Activated gamma-delta T cell (primary cell): Measurements from ENCODE around the gene CDK4.

Experiments used
- DNase-seq: peaks from one replicate; lab custom pipeline; 2025; lab: John Stamatoyannopoulos, UW

Gene CDK4

DNA sequence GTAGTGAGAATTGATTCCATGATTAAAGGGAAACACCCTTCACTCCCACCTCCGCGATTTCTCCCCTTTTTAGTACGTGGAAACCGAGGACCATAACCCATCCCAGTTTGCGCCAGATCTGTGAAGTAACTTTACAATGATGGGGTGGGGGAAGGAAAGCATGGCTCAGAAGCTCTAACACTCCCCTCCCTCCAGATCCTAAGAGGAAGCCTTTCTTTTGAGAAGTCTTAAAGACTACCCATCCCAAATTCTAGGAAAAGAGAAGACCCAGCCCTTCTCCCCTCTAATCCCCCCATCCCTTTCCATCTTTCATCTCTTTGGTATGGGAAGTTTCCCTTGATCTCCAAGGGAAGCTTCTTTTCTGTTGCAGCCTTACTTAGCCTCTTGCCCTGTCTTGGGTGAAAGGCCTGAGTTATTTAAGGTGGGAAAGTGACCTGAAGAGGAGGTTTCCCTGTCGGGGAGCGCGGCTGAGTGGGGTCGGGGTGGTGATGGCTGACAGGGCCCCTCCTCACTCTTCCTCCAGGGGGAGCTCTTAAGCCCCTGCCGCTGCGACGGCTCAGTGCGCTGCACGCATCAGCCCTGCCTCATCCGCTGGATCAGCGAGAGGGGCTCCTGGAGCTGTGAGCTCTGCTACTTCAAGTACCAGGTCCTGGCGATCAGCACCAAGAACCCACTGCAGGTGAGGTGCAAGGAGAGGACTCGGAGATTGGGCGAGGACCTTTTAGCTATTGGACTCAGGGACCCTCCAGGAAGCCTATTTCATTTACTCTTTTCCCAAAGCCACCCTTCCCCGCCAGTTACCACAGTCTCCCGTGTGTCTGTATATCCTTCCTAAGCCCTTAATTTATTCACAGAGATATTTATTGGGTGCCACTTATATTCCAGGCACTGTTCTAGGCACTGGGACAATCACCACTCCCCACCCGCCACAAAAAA, 4.6 kb upstream of the CDK4 start:
- DNase-seq: no peak

DNA sequence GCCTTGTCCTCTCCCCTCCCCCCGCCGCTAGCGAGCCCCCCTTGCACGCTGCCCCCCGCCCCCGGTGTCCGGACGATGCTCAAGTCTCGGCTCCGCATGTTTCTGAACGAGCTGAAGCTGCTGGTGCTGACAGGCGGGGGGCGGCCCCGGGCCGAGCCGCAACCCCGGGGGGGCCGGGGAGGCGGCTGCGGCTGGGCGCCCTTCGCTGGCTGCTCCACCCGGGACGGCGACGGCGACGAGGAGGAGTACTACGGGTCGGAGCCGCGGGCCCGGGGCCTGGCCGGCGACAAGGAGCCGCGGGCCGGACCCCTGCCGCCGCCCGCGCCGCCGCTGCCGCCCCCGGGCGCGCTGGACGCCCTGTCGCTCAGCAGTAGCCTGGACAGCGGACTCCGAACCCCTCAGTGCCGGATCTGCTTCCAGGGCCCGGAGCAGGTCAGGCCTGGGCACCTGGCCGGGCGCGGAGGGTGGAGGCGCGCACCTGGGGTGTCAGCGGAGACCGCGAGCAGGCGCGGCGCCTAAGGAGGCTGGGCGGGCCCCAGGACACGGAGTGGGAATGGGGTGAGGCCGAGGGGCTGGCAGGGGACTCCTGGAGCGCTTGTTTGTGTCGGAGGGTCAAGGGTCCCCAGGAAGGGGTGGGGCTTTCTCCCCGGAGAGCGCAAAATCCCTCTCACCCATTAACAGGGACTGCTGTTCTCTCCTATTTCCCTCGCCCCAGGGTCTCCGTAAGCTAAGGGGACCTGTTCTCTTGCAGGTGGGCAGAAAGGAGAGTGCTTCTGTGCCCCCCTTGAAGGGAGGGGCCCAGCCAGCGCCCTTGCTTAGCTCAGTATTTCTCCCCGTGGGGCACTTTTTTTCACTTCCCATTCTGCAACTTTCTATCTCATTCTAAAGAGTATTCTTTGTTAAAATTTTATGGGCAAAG, 3.6 kb upstream of the CDK4 start:
- peak; percentile 44 for DNase-seq

DNA sequence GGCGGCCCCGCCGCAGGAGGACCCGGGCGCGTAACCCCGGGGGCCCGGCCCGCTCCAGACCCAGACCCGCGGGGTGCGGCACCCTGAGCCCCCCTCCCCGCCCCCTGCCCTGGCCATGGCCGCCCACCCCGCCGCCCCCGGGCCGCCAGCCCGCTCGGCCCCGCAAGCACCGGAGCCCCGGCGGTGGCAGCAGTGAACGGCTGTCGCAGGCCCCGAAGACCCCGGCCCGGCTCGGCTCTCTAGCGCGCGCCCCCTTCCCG, 3.0 kb upstream of the CDK4 start:
- no peak for DNase-seq

DNA sequence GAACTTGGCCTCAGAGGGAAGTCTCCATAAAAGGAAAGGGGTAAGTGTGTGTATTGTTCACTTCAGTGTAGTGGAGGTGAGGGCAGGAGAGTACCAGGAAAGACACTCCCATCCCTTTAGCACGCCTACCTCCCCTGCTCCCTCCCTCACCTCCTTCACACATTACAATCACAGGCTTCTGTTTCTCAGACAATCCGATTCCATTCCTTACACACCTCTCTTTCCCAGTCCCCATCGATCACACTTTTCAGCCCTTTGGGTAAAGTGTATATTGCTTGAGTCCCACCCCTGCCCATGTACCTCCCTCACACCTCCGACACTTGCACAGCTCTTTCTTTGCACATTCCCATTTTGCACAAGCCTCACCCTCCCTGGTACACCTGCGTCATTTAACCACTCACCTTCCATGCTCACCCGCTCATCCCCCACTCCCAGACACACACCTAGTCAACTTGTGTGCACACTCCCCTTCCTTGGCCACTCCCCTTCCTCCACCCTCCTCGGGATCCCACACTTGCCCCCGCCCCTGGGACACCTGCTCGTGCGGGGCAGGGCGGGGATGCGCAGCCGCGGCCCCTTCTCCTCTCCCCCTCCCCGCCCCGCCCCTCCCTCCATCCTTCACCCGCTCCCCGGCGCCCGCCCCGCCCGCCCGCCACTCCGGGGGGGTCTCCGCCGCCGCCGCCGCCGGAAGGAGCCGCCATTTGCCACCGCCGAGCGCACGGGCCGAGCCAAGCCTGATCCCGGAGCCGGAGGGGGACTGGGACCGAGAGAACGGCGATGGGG, 2.5 kb upstream of the CDK4 start, which contains the start of gene MARCHF9:
Gene MARCHF9, plus strand, starts transcription at position 693 of the 783 bp plus-strand sequence. CDS start 426 bp downstream, outside the sequence.
- peak; percentile 59 for DNase-seq

DNA sequence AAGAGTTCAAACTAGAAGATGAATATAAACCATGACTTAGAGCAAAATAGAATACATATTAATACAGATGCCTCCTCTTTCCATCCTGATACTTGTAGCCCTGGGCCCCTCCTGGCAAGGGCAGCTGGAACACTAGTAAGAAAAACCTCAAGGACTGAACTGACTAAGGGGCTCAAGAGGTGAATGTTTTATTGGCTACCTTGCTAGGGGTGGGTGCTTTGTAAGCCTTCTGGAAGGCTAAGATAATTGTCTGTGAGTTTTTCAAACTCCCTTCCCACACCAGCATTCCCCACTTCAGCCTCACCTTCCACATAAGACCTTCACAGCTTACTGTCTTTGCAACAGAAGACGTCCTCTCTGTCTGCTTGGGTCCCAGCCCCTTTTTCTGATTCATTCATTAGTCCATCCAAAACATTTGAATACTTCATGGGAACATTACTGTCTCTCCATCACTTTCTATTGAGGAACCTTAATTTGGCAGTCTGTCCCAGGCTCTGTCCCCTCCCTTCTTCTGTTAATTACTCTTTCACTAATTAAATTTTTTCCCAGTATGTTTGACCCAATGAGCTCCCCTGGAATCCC, 1.7 kb upstream of the CDK4 start:
- no peak for DNase-seq

DNA sequence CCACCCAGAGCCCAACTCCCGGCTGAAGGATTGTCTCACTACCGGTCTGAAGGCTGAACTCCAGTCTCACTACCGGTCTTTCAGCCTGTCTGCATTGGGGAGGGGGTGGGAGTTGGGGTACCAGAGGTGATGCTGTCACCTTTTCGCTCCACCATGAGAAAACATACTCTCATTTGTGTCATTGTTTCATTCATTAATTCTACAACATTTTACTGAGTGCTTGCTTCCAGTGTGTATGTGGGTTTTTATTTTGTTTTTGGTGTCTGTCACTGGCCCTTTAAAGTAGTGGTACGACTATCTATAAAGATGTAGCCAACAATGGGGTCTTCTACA, 524 bp upstream of the CDK4 start:
- DNase-seq: no peak

DNA sequence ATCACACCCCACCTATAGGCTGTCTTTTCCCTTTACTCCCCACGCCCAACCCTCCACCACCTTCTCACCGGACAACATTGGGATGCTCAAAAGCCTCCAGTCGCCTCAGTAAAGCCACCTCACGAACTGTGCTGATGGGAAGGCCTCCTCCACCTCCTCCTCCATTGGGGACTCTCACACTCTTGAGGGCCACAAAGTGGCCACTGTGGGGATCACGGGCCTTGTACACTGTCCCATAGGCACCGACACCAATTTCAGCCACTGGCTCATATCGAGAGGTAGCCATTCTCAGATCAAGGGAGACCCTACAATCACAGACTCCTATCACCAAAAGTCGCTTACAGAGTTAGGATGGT, 700 bp downstream of the CDK4 start:
- DNase-seq: no peak

DNA sequence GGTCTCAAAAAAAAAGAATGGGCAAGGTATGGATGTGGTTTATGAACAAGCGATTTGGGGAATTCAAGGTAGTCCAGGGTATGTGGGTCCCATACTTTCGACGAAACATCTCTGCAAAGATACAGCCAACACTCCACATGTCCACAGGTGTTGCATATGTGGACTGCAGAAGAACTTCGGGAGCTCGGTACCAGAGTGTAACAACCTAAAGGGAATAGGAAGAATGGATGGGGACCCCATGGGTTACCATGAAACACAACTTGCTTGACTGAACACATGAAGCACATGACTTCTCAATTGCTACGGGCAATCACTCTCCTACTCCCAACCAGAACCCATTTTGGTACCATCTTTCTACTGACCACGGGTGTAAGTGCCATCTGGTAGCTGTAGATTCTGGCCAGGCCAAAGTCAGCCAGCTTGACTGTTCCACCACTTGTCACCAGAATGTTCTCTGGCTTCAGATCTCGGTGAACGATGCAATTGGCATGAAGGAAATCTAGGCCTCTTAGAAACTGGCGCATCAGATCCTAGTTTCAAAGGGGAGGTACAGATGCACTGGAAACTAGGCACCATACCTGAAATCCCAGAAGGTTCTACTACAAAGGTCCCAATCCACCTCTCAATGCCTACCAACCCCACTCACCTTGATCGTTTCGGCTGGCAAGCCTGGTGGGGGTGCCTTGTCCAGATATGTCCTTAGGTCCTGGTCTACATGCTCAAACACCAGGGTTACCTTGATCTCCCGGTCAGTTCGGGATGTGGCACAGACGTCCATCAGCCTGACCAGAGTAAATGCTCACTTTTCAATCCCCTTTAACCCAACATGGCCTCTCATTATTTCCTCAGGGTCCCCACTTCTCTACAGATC, 1.3 kb downstream of the CDK4 start:
- no peak for DNase-seq

DNA sequence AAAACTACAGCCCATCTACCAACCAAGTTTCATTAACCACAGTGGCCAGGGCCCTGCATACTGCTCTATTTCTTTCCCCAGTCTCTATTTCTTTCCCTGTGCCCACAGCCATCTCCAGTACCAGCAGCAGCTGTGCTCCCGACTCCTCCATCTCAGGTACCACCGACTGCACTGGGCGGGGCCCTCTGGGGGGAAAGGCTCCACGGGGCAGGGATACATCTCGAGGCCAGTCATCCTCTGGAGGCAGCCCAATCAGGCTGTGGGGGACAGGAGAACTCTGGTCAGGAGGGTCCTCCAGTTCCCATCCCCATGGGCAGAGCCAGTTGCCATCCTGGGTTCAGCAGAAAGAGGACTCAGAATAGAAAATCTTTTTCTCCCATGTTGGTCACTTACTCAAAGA, 3.0 kb downstream of the CDK4 start:
- DNase-seq: no peak

DNA sequence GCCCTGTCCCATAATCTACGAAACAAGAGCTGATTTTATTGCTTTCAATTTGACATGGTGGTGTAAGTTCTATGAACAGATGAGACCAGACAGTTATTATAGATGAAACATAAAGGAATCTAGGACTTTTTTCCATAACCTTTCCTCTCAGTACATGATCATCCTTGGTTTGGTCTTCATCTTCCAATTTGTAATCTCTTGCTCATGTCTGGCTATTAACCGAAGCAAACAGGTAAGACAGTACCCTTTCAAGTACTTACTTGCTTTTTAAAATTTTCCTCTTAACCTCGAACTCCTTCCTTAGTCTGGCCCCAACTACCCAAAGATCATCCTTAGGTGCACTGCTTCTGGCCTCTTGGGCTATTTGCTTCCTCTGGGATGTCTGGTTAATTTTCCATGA, 6.1 kb downstream of the CDK4 start:
- DNase-seq: no peak

DNA sequence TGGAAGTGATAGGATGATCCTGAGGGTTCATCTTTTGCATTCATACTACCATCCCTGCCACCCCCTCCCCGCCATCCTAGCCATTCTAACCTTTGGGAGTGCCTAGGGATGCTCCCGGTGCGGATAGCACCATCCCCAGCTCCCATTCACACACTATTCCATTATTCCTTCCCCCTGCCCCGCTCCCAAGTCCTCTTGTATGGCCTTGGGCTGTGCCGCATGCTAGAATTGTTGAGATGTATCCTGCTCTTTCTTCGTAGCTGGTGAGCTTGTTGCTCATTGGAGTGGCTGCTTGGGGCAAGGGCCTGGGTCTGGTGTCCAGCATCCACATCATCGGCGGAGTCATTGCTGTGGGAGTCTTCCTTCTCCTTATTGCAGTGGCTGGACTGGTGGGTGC, 6.6 kb downstream of the CDK4 start:
- DNase-seq: no peak

DNA sequence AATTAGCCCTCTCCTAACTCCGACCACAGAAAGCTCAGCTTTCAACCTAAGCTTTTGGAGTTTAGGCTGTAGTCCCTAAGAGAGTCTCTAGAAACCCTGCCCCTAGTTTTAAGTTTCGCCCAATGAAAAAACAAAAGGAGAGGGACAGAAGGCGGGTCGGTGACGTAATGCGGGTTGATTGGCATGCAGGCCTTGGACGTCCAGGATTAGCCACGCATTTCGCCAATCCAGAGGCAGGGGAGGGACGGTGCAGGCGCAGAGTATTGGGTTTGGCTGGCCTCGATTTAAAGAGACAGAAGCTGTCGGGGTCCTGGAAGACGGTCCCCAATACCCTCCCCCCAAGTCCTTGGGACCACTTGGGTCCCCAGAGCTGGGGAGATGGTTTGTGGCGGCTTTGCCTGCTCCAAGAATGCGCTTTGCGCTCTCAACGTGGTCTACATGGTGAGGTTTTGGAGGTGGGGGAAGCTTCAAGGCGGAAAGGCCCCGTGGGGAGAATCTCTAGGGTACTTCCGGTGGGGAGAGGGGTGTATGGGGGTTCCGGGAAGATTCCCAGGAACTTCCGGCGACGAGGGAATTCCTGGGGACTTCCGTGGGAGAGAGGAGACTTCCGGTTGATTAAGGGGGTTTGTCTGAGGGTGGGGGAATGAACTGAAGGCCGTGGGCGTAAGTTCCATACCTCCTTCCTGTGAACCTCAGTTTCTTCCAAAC, 7.2 kb downstream of the CDK4 start, which contains the start of gene TSPAN31:
Gene TSPAN31, plus strand, starts transcription at position 263 of the 708 bp plus-strand sequence. Its CDS starts 116 bp downstream, at position 379.
- DNase-seq: peak; percentile 47

DNA sequence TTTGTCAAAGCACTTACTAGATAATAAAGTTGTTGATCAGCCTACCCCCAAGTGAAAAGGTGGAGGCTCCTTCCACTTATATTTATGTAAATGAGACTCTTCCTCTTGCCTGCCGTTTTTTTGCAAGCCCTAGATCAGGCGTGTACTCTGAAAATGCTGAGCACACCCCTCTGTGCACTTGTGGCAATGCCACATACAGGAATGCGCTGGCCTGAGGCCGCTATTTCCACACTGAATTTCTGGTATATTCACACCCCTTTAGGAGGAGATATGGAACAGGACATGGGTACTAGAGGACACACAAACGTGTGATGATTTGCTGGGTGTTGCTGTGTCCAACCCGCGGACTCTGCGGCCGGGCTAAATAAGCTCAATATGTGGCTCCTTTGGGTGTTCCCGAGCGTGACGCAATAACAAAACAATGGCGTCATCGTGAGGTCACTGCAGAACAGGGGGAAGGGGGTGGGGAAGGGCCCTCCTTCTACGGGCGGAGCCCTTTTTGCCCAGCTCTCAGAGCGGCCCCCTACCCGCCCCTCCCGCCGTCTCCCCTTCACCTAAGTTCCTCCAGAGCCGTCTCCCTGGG, 7.8 kb downstream of the CDK4 start:
- no peak for DNase-seq

DNA sequence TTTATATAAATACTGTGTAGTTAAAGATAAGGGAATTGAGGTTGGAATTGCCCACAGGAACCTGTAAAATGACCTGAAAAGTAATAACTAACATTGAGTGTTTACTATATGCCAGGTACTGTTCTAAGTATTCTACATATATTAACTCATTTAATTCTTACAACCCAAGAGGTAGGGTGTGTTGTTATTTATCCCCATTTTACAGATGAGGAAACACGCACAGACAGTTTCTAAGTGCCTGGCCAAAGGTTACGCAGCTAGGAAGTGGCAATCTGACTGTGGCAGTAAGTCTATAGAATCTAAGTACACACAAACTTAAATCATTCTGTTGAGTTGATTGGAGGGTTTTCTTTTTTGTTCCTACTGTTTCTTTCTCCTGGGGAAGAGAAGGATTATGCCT, 8.3 kb downstream of the CDK4 start:
- DNase-seq: no peak

DNA sequence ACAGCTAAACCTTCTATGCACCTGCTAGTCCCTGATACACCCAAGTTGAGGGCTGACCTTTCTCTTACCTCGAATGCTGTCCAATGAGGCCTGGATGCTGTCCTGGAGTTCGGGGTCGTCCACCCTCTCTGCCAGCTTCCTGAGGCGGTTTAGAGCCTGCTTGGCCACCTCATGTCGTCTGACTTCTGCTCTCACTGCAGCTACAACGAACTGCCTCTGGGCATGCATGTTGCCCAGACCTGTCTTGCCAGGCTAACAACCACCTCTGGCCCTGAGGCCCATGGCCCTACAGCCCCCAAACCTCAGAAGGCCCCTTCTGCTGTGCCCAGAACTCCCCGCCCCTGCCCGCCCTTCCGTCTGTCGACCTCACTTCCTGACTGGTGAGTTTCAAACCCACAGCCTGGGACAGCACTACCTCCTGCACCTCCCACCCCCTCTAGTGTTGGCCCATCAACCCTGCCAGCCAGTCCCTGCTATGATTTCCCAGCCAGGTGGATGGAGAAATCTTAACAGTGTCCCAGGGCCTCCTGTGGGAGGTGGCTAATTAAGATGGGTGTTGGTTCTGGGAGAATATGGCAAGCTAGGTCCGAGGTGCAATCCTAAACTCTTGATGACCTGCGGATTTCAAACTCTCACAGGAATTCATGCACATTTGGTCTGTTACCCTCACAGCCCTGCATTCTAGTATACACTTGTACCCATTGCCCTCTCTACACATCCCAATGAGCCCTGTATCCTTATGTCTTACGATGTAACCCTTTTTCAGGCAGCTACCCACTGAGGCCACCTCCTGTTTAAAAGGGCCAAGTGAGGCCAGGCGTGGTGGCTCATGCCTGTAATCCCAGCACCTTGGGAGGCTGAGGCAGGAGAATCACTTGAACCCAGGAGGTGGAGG, 10.0 kb downstream of the CDK4 start:
- DNase-seq: peak; percentile 47

DNA sequence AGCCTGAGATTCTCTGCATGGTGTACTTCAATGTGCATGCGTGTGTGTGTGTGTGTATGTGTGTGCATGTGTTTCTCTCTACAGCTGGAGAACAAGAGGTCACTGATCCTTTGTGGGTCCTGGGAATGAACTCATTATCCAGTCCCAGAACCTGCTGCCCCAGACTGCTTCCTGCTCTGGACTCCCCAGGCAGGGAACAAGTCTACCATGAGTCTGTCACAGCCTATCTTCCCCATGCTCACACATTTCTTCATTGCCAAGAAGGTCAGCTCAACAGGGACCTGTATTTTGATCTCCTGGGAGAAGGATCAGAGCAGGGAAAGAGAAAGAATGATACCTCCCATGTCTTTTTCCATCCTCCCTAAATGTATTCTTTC, 10.7 kb downstream of the CDK4 start:
- DNase-seq: no peak

DNA sequence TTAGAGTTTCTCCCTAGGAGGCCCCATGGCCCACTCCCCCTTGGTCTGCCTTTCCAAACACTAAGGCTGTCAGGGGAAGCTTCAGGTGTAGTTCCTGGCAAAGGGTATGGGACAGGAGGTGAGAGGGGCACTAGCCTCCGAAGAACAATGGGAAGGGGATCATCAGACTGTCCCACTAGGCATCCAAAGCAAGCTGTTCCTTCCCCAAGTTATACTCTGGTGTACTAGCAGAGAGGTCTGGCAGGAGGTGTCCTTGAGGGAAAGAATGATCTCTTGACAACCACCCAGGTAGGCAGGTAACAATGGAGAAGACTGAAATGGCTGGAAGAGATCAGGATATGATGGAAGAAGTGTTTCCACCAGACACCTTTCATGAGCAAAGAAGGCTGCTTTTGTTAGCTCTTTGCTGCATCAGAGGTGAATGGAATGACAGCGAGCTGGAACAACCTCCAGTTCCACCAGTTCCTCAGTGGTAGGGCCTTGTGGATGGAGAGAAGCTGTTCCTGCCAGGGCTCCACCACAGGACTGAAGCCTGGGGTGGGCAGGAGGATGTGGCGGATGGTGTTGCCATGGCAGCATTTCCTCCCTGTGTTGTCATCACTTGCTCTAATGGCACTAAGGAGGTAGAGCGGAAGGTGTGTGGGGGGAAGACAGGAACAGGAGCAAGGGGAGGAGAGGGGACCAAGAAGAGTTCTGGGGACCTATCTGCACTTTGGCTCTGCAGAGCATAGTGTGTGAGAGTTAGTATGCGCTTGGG, 11.3 kb downstream of the CDK4 start:
- DNase-seq: no peak

DNA sequence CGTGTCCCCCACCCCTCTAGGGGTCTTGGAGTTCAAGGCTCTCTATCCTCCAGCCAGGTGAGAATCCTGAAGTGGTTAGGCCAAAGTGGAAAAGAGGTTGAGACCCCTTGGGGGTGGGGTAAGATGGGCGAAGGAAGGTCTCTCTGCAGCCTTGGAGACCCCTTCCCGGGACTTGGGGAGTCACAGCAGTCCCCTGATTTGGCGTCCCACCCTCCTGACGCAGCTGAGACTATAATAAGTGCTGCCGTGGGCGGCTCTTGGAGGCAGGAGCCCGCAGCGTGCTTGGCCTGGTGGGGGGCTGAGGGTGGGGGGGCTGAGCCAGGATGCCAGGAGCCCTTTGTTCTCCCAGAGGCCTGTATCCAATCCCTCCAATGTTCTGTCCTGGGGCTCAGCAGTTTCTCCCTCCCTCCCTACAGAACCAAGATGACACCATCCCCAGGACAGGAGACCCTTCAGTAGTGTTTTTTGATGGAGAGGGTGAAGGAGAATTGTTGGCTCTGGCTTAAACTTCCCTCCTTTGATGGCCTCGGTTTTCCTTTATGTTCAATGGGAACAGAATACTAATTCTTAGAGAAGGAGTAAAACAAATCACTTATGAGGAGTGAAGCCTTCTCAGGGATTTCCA, 12.1 kb downstream of the CDK4 start:
- DNase-seq: no peak
